A549 (cell line): ENCODE measurements around the gene BMP3. TPM values are rescaled to one million over a fixed set of nuclear protein-coding genes. Genes with fewer than 3 reads are reported as not detected.

Experiments
- ATAC-seq, 2 experiments: fragments of 200-7000 bp in 1 of 2; fragments of >200 bp in 1 of 2; cut with Nextera tagmentation in 1 of 2; cut with Tn5 transposase in 1 of 2; 3 replicates each; pipeline versions ENCODE4 v1.8.0 to v1.9.1; 2018 to 2020; ENCODE audit warnings: mild to moderate bottlenecking in 1 of 2, moderate library complexity in 1 of 2
- CTCF ChIA-PET: fragments of 300-600 bp; sonication (Branson Sonifier 250); formaldehyde crosslinking; extraction: SDS; loops from one replicate; lab custom pipeline; 2021; ENCODE audit warnings: antibody characterized with exemption, inconsistent platforms; lab: Yijun Ruan, JAX
- POLR2A ChIA-PET: fragments of 350-600 bp; formaldehyde crosslinking; extraction: SDS; loops from one replicate; lab custom pipeline; 2021; ENCODE audit warnings: antibody characterized with exemption, inconsistent platforms; lab: Yijun Ruan, JAX
- DNase-seq, 2 experiments: peaks; one replicate each; pipeline versions ENCODE4 v3.0.0 to v3.0.0-alpha.2; 2011 to 2016; ENCODE audit warnings: low read depth in 1 of 2, low spot score in 1 of 2
- FAIRE-seq: peaks from 2 replicates; lab custom pipeline; 2011; peaks lifted over from hg19 to GRCh38; lab: Jason Lieb, UNC
- H3K27ac ChIP-seq, 2 experiments: fragments of >200 bp; sonication (Bioruptor Twin); formaldehyde crosslinking; 3 replicates each; pipeline ENCODE4 v1.5.1; 2016 to 2017
- H3K4me1 ChIP-seq: fragments of >200 bp; sonication (Bioruptor Twin); formaldehyde crosslinking; 3 replicates; pipeline ENCODE4 v1.6.1; 2016
- H3K4me2 ChIP-seq: fragments of >200 bp; sonication (Bioruptor Twin); formaldehyde crosslinking; 3 replicates; pipeline ENCODE4 v1.6.1; 2016
- H3K4me3 ChIP-seq: fragments of >200 bp; sonication (Bioruptor Twin); formaldehyde crosslinking; 3 replicates; pipeline ENCODE4 v1.5.1; 2016
- H3K9me3 ChIP-seq: fragments of >200 bp; sonication (Bioruptor Twin); formaldehyde crosslinking; 3 replicates; pipeline ENCODE4 v1.6.1; 2016
- BCL3 ChIP-seq: fragments of >200 bp; sonication (Bioruptor Twin); formaldehyde crosslinking; IDR thresholded peaks from 3 replicates; pipeline ENCODE4 v1.6.1; 2016
- BHLHE40 ChIP-seq: IDR thresholded peaks from 2 replicates; pipeline ENCODE4 v1.6.1; 2012; ENCODE audit warnings: low read depth, low read length, inconsistent platforms
- CBX2 ChIP-seq: fragments of 200-600 bp; sonication (generic); IDR thresholded peaks from 2 replicates; pipeline ENCODE4 v1.6.1; 2016; ENCODE audit warnings: low read depth, mild to moderate bottlenecking, borderline replicate concordance
- CBX8 ChIP-seq: fragments of 200-600 bp; sonication (generic); IDR thresholded peaks from 2 replicates; pipeline ENCODE4 v1.6.1; 2016
- CHD2 ChIP-seq: fragments of 150-350 bp; IDR thresholded peaks from 2 replicates; pipeline ENCODE4 v1.6.1; 2014; ENCODE audit warnings: low read length; ENCODE audit not compliant: partially characterized antibody
- EHF ChIP-seq: fragments of 250-450 bp; sonication (Bioruptor Pico); IDR thresholded peaks from 2 replicates; pipeline ENCODE4 v1.5.0; 2020; ENCODE audit warnings: mild to moderate bottlenecking
- ELK1 ChIP-seq: fragments of 150-350 bp; IDR thresholded peaks from 2 replicates; pipeline ENCODE4 v1.6.1; 2014; ENCODE audit warnings: low read depth, mild to moderate bottlenecking, low read length
- ESRRA ChIP-seq: fragments of 150-350 bp; IDR thresholded peaks from 2 replicates; pipeline ENCODE4 v1.6.1; 2014; ENCODE audit warnings: mild to moderate bottlenecking, low read length, borderline replicate concordance
- FOSL2 ChIP-seq, 2 experiments: fragments of 450-650 bp in 1 of 2; fragments of >200 bp in 1 of 2; sonication (Bioruptor Twin) in 1 of 2; formaldehyde crosslinking; IDR thresholded peaks; 2 replicates each; pipeline versions ENCODE4 v1.5.0 to v1.6.1; 2016 to 2020; ENCODE audit warnings: mild to moderate bottlenecking in 1 of 2, moderate library complexity in 1 of 2
- HEYL ChIP-seq: fragments of 250-450 bp; sonication (Bioruptor Pico); IDR thresholded peaks from 2 replicates; pipeline ENCODE4 v1.8.0; 2021; ENCODE audit warnings: mild to moderate bottlenecking, moderate library complexity
- HMGXB4 ChIP-seq: fragments of 250-450 bp; sonication (Bioruptor Pico); IDR thresholded peaks from 2 replicates; pipeline ENCODE4 v1.5.0; 2021; ENCODE audit warnings: mild to moderate bottlenecking, moderate library complexity, borderline replicate concordance
- HOXA7 ChIP-seq: fragments of 250-450 bp; sonication (Bioruptor Pico); IDR thresholded peaks from 2 replicates; pipeline ENCODE4 v1.5.0; 2020; ENCODE audit warnings: mild to moderate bottlenecking, moderate library complexity
- JUNB ChIP-seq: fragments of >200 bp; sonication (Bioruptor Twin); formaldehyde crosslinking; IDR thresholded peaks from 2 replicates; pipeline ENCODE4 v1.6.1; 2016
- KDM1A ChIP-seq: fragments of 200-600 bp; sonication (generic); IDR thresholded peaks from 2 replicates; pipeline ENCODE4 v1.6.1; 2016; ENCODE audit warnings: low read depth, mild to moderate bottlenecking
- RAD21 ChIP-seq, 2 experiments: fragments of >200 bp in 1 of 2; sonication (Bioruptor Twin) in 1 of 2; formaldehyde crosslinking in 1 of 2; IDR thresholded peaks in 1 of 2; conservative IDR thresholded peaks in 1 of 2; 2 replicates in 1 of 2; 3 replicates in 1 of 2; pipeline ENCODE4 v1.6.1; 2012 to 2018; ENCODE audit warnings: inconsistent platforms in 1 of 2
- RARB ChIP-seq: fragments of 250-450 bp; sonication (Bioruptor Pico); IDR thresholded peaks from 2 replicates; pipeline ENCODE4 v1.8.0; 2021; ENCODE audit warnings: mild to moderate bottlenecking, moderate library complexity
- RCOR1 ChIP-seq: fragments of 150-350 bp; IDR thresholded peaks from 2 replicates; pipeline ENCODE4 v1.6.1; 2014; ENCODE audit warnings: antibody characterized with exemption, low read length, low read depth
- RFX5 ChIP-seq: fragments of 450-650 bp; IDR thresholded peaks from 2 replicates; pipeline ENCODE4 v1.7.1; 2014; ENCODE audit warnings: antibody characterized with exemption, mild to moderate bottlenecking, moderate library complexity
- RNF2 ChIP-seq: fragments of 200-600 bp; sonication (generic); IDR thresholded peaks from 2 replicates; pipeline ENCODE4 v1.6.1; 2016; ENCODE audit warnings: low read depth, mild to moderate bottlenecking, antibody characterized with exemption, moderate library complexity, borderline replicate concordance
- SMC3 ChIP-seq: fragments of >200 bp; sonication (Bioruptor Twin); formaldehyde crosslinking; IDR thresholded peaks from 3 replicates; pipeline ENCODE4 v1.6.1; 2018; ENCODE audit warnings: inconsistent platforms
- TP53 ChIP-seq: fragments of 250-450 bp; sonication (Bioruptor Pico); IDR thresholded peaks from 2 replicates; pipeline ENCODE4 v1.5.0; 2021; ENCODE audit warnings: mild to moderate bottlenecking, moderate library complexity
- ZC3H11A ChIP-seq: fragments of 450-650 bp; IDR thresholded peaks from 2 replicates; pipeline ENCODE4 v1.6.1; 2014; ENCODE audit warnings: antibody characterized with exemption, mild to moderate bottlenecking
- ZNF302 ChIP-seq: fragments of 250-450 bp; sonication (Bioruptor Pico); IDR thresholded peaks from 2 replicates; pipeline ENCODE4 v1.9.0; 2021; ENCODE audit warnings: inconsistent platforms, mild to moderate bottlenecking, moderate library complexity
- WGBS: methylation state at CpG from one replicate; pipeline ENCODE4 v1.1.6; 2017; ENCODE audit errors: missing lambda C conversion rate; 5-methylcytosine and 5-hydroxymethylcytosine counted together
- polyA plus RNA-seq, 4 experiments: library from polyadenylated mRNA; depleted of rRNA in 3 of 4; stranded (reverse); fragments of >200 nt; fragmentation: RNase III in 1 of 4; extraction: RNeasy Plus Mini Kit Qiagen cat#74134 plus additional on column Dnase treatment in 1 of 4; gene quantifications; 2 replicates in 3 of 4; 3 replicates in 1 of 4; pipeline ENCODE4 v1.2.3, GENCODE V29; 2011 to 2017
- TF ChIP-seq, protein P1 (sequence below): fragments of 450-650 bp; IDR thresholded peaks from 2 replicates; pipeline ENCODE4 v1.6.1; 2014; ENCODE audit warnings: antibody characterized with exemption
- TF ChIP-seq, protein P2 (sequence below): fragments of 250-450 bp; sonication (Bioruptor Pico); IDR thresholded peaks from 2 replicates; pipeline ENCODE4 v1.5.0; 2020; ENCODE audit warnings: low read depth, mild to moderate bottlenecking, moderate library complexity
- TF ChIP-seq, protein P3 (sequence below): IDR thresholded peaks from 2 replicates; pipeline ENCODE4 v1.6.1; 2012

The BMP3 gene
- polyA plus RNA-seq, 2 of the 4 experiments (the other 2 are of a cell fraction) = not detected

- CTCF ChIA-PET = interaction anchor here (1.0 to 1.4 kb wide), 3 partner anchors 10 to 20 kb away, joined by 3 read pairs; no protein-coding TSS in a partner anchor
- no peak for DNase-seq
- POLR2A ChIA-PET = no interaction called here
These were observed 19.4 kb downstream of the BMP3 start for GRCh38 chr4:81049907-81050306.

DNA sequence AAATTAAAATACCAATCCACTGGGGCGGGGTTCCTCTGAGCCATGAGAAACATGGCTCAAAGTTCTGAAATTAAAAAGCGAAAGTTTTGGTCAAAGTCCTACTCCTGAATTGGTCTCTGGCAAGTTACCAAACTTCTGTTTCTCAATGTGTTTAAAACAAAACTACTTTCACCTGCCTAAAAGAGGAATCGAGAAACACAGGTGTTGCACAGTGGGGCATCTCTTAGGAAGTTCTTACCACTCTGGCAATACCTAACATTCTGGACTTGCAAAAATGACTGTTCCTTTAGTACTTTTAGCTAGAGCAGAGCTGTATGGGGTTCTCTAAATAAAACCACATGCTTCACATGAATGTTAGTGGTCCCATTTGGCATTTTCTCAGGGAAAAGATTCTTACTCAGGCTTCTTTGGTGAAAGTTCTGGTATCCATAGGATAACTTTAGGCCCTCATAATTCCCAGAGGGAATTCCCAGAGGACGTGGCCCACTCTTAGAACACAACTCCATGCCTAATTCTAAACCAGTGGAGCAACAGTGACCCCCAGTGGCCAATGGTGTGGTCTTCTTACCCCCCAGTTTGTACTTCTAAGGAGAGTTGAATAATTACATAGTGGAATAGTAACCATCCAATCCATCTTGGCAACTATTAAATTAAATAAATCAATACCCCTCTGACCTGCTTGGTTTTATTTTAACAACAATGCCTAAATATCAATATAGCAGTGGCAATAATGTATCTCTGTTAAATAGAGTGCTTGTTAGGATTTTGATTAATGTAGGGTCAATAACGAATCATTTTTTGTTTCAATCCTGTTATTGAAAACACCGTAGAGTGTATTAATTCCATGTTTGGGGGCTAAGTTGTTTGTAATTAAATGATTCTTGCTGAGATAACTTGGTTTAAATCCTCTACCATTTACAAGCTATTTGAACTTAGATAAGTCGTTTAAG is 21.9 kb downstream of the BMP3 start:
- ChIA-PET POLR2A (no interaction called here), CTCF (interaction anchor here (0.8 to 1.3 kb wide), 5 partner anchors 13 to 687 kb away, joined by 3 to 4 read pairs (median 3); no protein-coding TSS in a partner anchor)
- Histone ChIP-seq H3K4me3 (no peak overlapping the region), H3K4me1 (no peaks in the 10 kb centered on the region), H3K4me2 (no peak overlapping the region), H3K9me3 (no peaks in the 10 kb centered on the region), H3K27ac (no peak overlapping the region)
- FAIRE-seq (no peak), DNase-seq (peak in 1 of 2 experiments; percentile 45), ATAC-seq (peak; percentile 86 to 88; a peak in 5 of 6 replicates)
- WGBS = 20% methylated on average over 7 of the region's 7 CpGs
- peak; percentile 60 to 62 for TF ChIP-seq RAD21 (conservative IDR thresholded peaks at IDR 0.05 in 1 of 2, IDR thresholded peaks at IDR 0.05 in 1 of 2)
- TF ChIP-seq CBX2 = no peak
- TF ChIP-seq RFX5 = no peak
- no peak for TF ChIP-seq EHF (CRISPR knock-in tag)
- TF ChIP-seq FOSL2 (IDR thresholded peaks at IDR 0.05) = no peak
- no peak for TF ChIP-seq FOSL2 (CRISPR knock-in tag; IDR thresholded peaks at IDR 0.05)
- TF ChIP-seq HMGXB4 = no peak
- TF ChIP-seq RNF2 = no peak
- peak; percentile 26; the same call in 1 of the 3 replicates for TF ChIP-seq SMC3
- TF ChIP-seq, protein P1, sequence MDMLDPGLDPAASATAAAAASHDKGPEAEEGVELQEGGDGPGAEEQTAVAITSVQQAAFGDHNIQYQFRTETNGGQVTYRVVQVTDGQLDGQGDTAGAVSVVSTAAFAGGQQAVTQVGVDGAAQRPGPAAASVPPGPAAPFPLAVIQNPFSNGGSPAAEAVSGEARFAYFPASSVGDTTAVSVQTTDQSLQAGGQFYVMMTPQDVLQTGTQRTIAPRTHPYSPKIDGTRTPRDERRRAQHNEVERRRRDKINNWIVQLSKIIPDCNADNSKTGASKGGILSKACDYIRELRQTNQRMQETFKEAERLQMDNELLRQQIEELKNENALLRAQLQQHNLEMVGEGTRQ = no peak
- TF ChIP-seq, protein P2, sequence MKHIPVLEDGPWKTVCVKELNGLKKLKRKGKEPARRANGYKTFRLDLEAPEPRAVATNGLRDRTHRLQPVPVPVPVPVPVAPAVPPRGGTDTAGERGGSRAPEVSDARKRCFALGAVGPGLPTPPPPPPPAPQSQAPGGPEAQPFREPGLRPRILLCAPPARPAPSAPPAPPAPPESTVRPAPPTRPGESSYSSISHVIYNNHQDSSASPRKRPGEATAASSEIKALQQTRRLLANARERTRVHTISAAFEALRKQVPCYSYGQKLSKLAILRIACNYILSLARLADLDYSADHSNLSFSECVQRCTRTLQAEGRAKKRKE (CRISPR knock-in tag) = no peak
- no peak for TF ChIP-seq ZNF302 (CRISPR knock-in tag)
- TF ChIP-seq RCOR1 = no peak

More at GRCh38 chr4:81049907-81050306, 19.4 kb downstream of the BMP3 start:
- Histone ChIP-seq H3K27ac (no peak overlapping the region), H3K9me3 (no peaks in the 10 kb centered on the region), H3K4me3 (no peak overlapping the region), H3K4me2 (no peak overlapping the region), H3K4me1 (no peaks in the 10 kb centered on the region)
- ATAC-seq (no peak), FAIRE-seq (no peak)
- 27% methylated on average over 3 of the region's 3 CpGs for WGBS
- TF ChIP-seq RARB (CRISPR knock-in tag) (no peak), RCOR1 (no peak), ESRRA (no peak), BHLHE40 (no peak), FOSL2 (IDR thresholded peaks at IDR 0.05) (no peak), FOSL2 (CRISPR knock-in tag; IDR thresholded peaks at IDR 0.05) (no peak), ZC3H11A (no peak), ZNF302 (CRISPR knock-in tag) (no peak), CHD2 (no peak), HOXA7 (CRISPR knock-in tag) (no peak), TP53 (no peak), HEYL (CRISPR knock-in tag) (no peak), BCL3 (no peak), ELK1 (no peak), KDM1A (no peak), JUNB (no peak), CBX8 (no peak)
- TF ChIP-seq, protein P2 (CRISPR knock-in tag) = no peak
- TF ChIP-seq, protein P3, sequence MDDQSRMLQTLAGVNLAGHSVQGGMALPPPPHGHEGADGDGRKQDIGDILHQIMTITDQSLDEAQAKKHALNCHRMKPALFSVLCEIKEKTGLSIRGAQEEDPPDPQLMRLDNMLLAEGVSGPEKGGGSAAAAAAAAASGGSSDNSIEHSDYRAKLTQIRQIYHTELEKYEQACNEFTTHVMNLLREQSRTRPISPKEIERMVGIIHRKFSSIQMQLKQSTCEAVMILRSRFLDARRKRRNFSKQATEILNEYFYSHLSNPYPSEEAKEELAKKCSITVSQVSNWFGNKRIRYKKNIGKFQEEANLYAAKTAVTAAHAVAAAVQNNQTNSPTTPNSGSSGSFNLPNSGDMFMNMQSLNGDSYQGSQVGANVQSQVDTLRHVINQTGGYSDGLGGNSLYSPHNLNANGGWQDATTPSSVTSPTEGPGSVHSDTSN = no peak
